HK-2 (cell line): ENCODE measurements around the gene PPP2R1A.

Source experiments
- DNase-seq: peaks from one replicate; pipeline ENCODE4 v3.0.0-alpha.2; 2018; ENCODE audit not compliant: unreplicated experiment

Gene PPP2R1A

GRCh38 chr19:52189735-52190486, at the start of gene PPP2R1A:
Gene PPP2R1A (plus strand): TSS chr19:52190052. CDS start chr19:52190097, 45 bp downstream.
- peak; percentile 99 for DNase-seq

- no peak for DNase-seq
Measured at GRCh38 chr19:52141203-52141602, 48.6 kb upstream of the PPP2R1A start.

- no peak for DNase-seq
Measured at GRCh38 chr19:52142001-52142595, 47.8 kb upstream of the PPP2R1A start.

- no peak for DNase-seq
Measured at GRCh38 chr19:52148256-52148655, 41.6 kb upstream of the PPP2R1A start.

GRCh38 chr19:52155596-52156359, 34.1 kb upstream of the PPP2R1A start:
- no peak for DNase-seq

- DNase-seq: no peak
Measured at GRCh38 chr19:52170304-52170703, 19.5 kb upstream of the PPP2R1A start.

GRCh38 chr19:52170863-52171320, 19.0 kb upstream of the PPP2R1A start:
- DNase-seq: peak; percentile 13

GRCh38 chr19:52171321-52172169, 18.3 kb upstream of the PPP2R1A start, which contains the start of gene ZNF836:
Gene ZNF836 (minus strand): TSS chr19:52171621. CDS start chr19:52168072, 3,549 bp downstream.
- peak; percentile 63 for DNase-seq

- DNase-seq: no peak
Measured at GRCh38 chr19:52172347-52172746, 17.5 kb upstream of the PPP2R1A start.

GRCh38 chr19:52176574-52176973, 13.3 kb upstream of the PPP2R1A start:
- no peak for DNase-seq

GRCh38 chr19:52187407-52187806, 2.4 kb upstream of the PPP2R1A start:
- DNase-seq: no peak

GRCh38 chr19:52188822-52189734, 774 bp upstream of the PPP2R1A start:
- no peak for DNase-seq

GRCh38 chr19:52190487-52191293, 838 bp downstream of the PPP2R1A start:
- DNase-seq: peak; percentile 25

GRCh38 chr19:52191389-52191788, 1.5 kb downstream of the PPP2R1A start:
- no peak for DNase-seq

- DNase-seq: no peak
Measured at GRCh38 chr19:52191951-52192350, 2.1 kb downstream of the PPP2R1A start.

- no peak for DNase-seq
Measured at GRCh38 chr19:52196256-52196967, 6.6 kb downstream of the PPP2R1A start.

- DNase-seq: no peak
Measured at GRCh38 chr19:52197964-52198363, 8.1 kb downstream of the PPP2R1A start.

GRCh38 chr19:52198678-52199077, 8.8 kb downstream of the PPP2R1A start:
- no peak for DNase-seq

- peak; percentile 19 for DNase-seq
Measured at GRCh38 chr19:52200044-52200443, 10.2 kb downstream of the PPP2R1A start.
